OCI-LY7 (cell line): Measurements from ENCODE around the gene DHPS. TPM values are rescaled to one million over a fixed set of nuclear protein-coding genes. Genes with fewer than 3 reads are reported as not detected.

Experiments
- BruUV-seq: library from RNA; stranded (reverse); fragments of 400-500 nt; replicated peaks from 2 replicates; lab custom pipeline; 2021; lab: Mats Ljungman, UMichigan
- CTCF ChIA-PET: fragments of 300-600 bp; sonication (Branson Sonifier 250); formaldehyde crosslinking; loops from one replicate; lab custom pipeline; 2022; ENCODE audit warnings: antibody characterized with exemption; ENCODE audit not compliant: unreplicated experiment; lab: Charles Lee
- POLR2A ChIA-PET: fragments of 300-600 bp; sonication (Branson Sonifier 250); formaldehyde crosslinking; loops from one replicate; lab custom pipeline; 2022; ENCODE audit warnings: antibody characterized with exemption; lab: Charles Lee
- DNase-seq: peaks from one replicate; pipeline ENCODE4 v3.0.0-alpha.2; 2015; ENCODE audit warnings: low spot score
- H2AFZ ChIP-seq: fragments of 200-600 bp; sonication (generic), shearing (Covaris generic); 2 replicates; pipeline ENCODE4 v1.6.1; 2014; ENCODE audit warnings: mild to moderate bottlenecking, antibody characterized with exemption, low read length, moderate library complexity
- H3K27ac ChIP-seq: fragments of 200-600 bp; sonication (generic); 2 replicates; pipeline ENCODE4 v1.5.1; 2014; ENCODE audit warnings: mixed run types, low read depth, mild to moderate bottlenecking, moderate library complexity, low read length, inconsistent platforms; ENCODE audit not compliant: poor library complexity, severe bottlenecking
- H3K36me3 ChIP-seq: fragments of 200-600 bp; sonication (generic); 2 replicates; pipeline ENCODE4 v1.6.1; 2014; ENCODE audit warnings: mild to moderate bottlenecking, antibody characterized with exemption, low read length, moderate library complexity, mixed read lengths; ENCODE audit not compliant: insufficient read depth
- H3K4me1 ChIP-seq: fragments of 200-600 bp; sonication (generic); 2 replicates; pipeline ENCODE4 v1.5.1; 2014; ENCODE audit warnings: mild to moderate bottlenecking, low read length; ENCODE audit not compliant: insufficient read depth, poor library complexity, severe bottlenecking
- H3K4me2 ChIP-seq: fragments of 200-600 bp; sonication (generic); 2 replicates; pipeline ENCODE4 v1.6.1; 2014; ENCODE audit warnings: mild to moderate bottlenecking, low read length
- H3K4me3 ChIP-seq: fragments of 200-600 bp; sonication (generic); 2 replicates; pipeline ENCODE4 v1.5.1; 2014; ENCODE audit warnings: mild to moderate bottlenecking, low read depth, low read length; ENCODE audit not compliant: poor library complexity, severe bottlenecking
- H3K79me2 ChIP-seq: fragments of 200-600 bp; sonication (generic); 2 replicates; pipeline ENCODE4 v1.6.1; 2016; ENCODE audit warnings: low read depth, mild to moderate bottlenecking, low read length, moderate library complexity, mixed read lengths; ENCODE audit not compliant: insufficient read depth
- H3K9me2 ChIP-seq: fragments of 200-600 bp; sonication (generic); 2 replicates; pipeline ENCODE4 v1.6.1; 2016; ENCODE audit warnings: mild to moderate bottlenecking, low read length, mixed read lengths; ENCODE audit not compliant: insufficient read depth
- H3K9me3 ChIP-seq: fragments of 200-600 bp; sonication (generic); 2 replicates; pipeline ENCODE4 v1.6.1; 2014; ENCODE audit warnings: mild to moderate bottlenecking, mixed run types, low read length, mixed read lengths
- H4K20me1 ChIP-seq: fragments of 200-600 bp; sonication (generic); 2 replicates; pipeline ENCODE4 v1.6.1; 2014; ENCODE audit warnings: mild to moderate bottlenecking, antibody characterized with exemption, low read length, moderate library complexity, mixed read lengths; ENCODE audit not compliant: insufficient read depth
- CTCF ChIP-seq: fragments of 200-600 bp; sonication (generic); conservative IDR thresholded peaks from 2 replicates; pipeline ENCODE4 v1.5.1; 2014; ENCODE audit warnings: mild to moderate bottlenecking, antibody characterized with exemption, low read length, moderate library complexity, mixed read lengths
- EZH2phosphoT487 ChIP-seq: fragments of 200-600 bp; sonication (generic); IDR thresholded peaks from 2 replicates; pipeline ENCODE4 v1.6.1; 2018; ENCODE audit warnings: low read depth, borderline replicate concordance, mild to moderate bottlenecking, mixed run types, antibody characterized with exemption, low read length, moderate library complexity, mixed read lengths
- intact Hi-C: fragments of 100-400 bp; cut with micrococcal nuclease; formaldehyde crosslinking; loops from one replicate; pipeline ENCODE4 v1.10.0; 2022; ENCODE audit not compliant: unreplicated experiment
- total RNA-seq, 2 experiments: library from RNA; depleted of rRNA in 1 of 2; stranded (reverse); fragments of >200 nt in 1 of 2; shearing (Covaris generic) in 1 of 2; gene quantifications; 2 replicates each; pipeline ENCODE4 v1.2.3, GENCODE V29; 2014 to 2022

The DHPS gene
- total RNA-seq, 2 experiments from 2014 or later, result 101 to 102 TPM

- H4K20me1 ChIP-seq, result no peaks in the 10 kb centered on the region
- CTCF ChIA-PET, result no interaction called here
- peak overlapping the region; percentile 90 for H3K4me2 ChIP-seq
- peaks cover 35% of the 10 kb centered on the region for H3K36me3 ChIP-seq
- intact Hi-C loops, result no loop called here
- POLR2A ChIA-PET, result interaction anchor here (1.4 to 1.6 kb wide), 2 partner anchors 13 to 58 kb away, joined by 3 to 4 read pairs; partner anchors contain the start of genes DHPS, ZNF490 and ZNF791
- no peaks in the 10 kb centered on the region for H3K9me3 ChIP-seq
- peak overlapping the region; percentile 96 for H3K4me3 ChIP-seq
- H3K4me1 ChIP-seq, result peaks cover 42% of the 10 kb centered on the region
- TF ChIP-seq CTCF, result no peak
- no peak for TF ChIP-seq EZH2phosphoT487
- no peak overlapping the region for H2AFZ ChIP-seq
- H3K27ac ChIP-seq, result no peak overlapping the region
- TSS peak; percentile 61 for BruUV-seq
- no peak for DNase-seq
- peaks cover 27% of the 10 kb centered on the region; the same call in 1 of the 2 replicates for H3K79me2 ChIP-seq
- no peaks in the 10 kb centered on the region for H3K9me2 ChIP-seq
Measured at GRCh38 chr19:12668346-12668745, 13.3 kb downstream of the DHPS start.

GRCh38 chr19:12667731-12668302 is 13.9 kb downstream of the DHPS start:
- Histone ChIP-seq H3K4me1 (peaks cover 42% of the 10 kb centered on the region), H3K4me3 (peak overlapping the region; percentile 96), H3K9me2 (no peaks in the 10 kb centered on the region), H3K79me2 (peaks cover 27% of the 10 kb centered on the region; the same call in 1 of the 2 replicates), H3K27ac (no peak overlapping the region), H3K9me3 (no peaks in the 10 kb centered on the region), H2AFZ (no peak overlapping the region), H3K36me3 (peaks cover 36% of the 10 kb centered on the region), H4K20me1 (no peaks in the 10 kb centered on the region), H3K4me2 (peak overlapping the region; percentile 90)
- TF ChIP-seq CTCF (no peak), EZH2phosphoT487 (no peak)
- BruUV-seq, result no TSS peak
- intact Hi-C loops, result no loop called here
- ChIA-PET POLR2A (interaction anchor here (1.4 kb wide), 1 partner anchor 13 kb away, joined by 4 read pairs; the partner anchor contains the start of gene DHPS), CTCF (no interaction called here)
- no peak for DNase-seq
